ENCODE measurements around the gene GLDN. TPM values are rescaled to one million over a fixed set of nuclear protein-coding genes. Genes with fewer than 3 reads are reported as not detected.

Gene GLDN
- total RNA-seq, 3 donors from 2014 or later (not counting 1 experiment from before 2014, with no cell fraction given), result not detected

- no peak for DNase-seq
- no peaks in the 10 kb centered on the region for H3K9me3 Mint-ChIP-seq
- Histone ChIP-seq H3K36me3 (ENCODE audit: control insufficient read depth, insufficient read depth, low read length) (no peaks in the 10 kb centered on the region), H3K4me3 (ENCODE audit: low read length) (no peak overlapping the region), H3K4me1 (ENCODE audit: control insufficient read depth, insufficient read depth, low read length) (no peaks in the 10 kb centered on the region), H3K27ac (ENCODE audit: low read length) (no peak overlapping the region), H3K27me3 (ENCODE audit: control insufficient read depth, insufficient read depth, low read length) (no peaks in the 10 kb centered on the region), H3K9me3 (ENCODE audit: control insufficient read depth, insufficient read depth, low read length) (no peaks in the 10 kb centered on the region)
- intact Hi-C loops (cut with micrococcal nuclease), result no loop called here
- 73% methylated on average over 5 of the region's 7 CpGs for WGBS (ENCODE audit: insufficient coverage)
- no peaks in the 10 kb centered on the region for H3K36me3 Mint-ChIP-seq
- H3K4me1 Mint-ChIP-seq, result no peaks in the 10 kb centered on the region
- peaks cover 4% of the 10 kb centered on the region in 2 donors for H3K27me3 Mint-ChIP-seq (ENCODE audit: low read depth in 2 of 2)
- no peak overlapping the region for H3K4me3 Mint-ChIP-seq
- no peak for TF ChIP-seq CTCF (IDR thresholded peaks at IDR 0.05)
- H3K27ac Mint-ChIP-seq, result no peak overlapping the region
- no peak for ATAC-seq
Measured at GRCh38 chr15:51390241-51390965, 48.9 kb downstream of the GLDN start.

DNA sequence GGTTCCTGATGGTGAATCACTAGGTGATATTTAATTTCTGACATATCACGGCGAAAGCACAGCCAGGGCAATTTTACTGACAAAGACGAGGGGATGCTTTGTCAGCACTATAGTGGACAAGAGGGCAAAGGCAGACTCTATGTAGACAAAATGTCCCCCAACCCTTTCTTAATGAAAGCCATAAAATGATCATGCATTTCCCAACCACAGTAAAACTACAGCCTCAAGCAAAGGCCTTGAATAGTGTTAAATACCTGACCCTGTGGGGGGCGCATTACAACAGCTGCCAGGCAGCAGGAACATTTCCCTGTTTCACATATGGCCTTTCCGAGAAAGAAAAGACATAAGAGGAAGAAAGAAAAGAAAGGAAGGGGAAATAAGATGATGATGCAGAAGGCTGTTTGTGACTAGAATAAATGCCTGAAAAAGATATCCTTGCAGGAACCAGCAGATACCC lies 49.5 kb downstream of the GLDN start:
- Histone ChIP-seq H3K4me3 (ENCODE audit: low read length) (no peak overlapping the region), H3K27ac (ENCODE audit: low read length) (no peak overlapping the region), H3K4me1 (ENCODE audit: control insufficient read depth, insufficient read depth, low read length) (no peaks in the 10 kb centered on the region), H3K9me3 (ENCODE audit: control insufficient read depth, insufficient read depth, low read length) (no peaks in the 10 kb centered on the region), H3K36me3 (ENCODE audit: control insufficient read depth, insufficient read depth, low read length) (no peaks in the 10 kb centered on the region), H3K27me3 (ENCODE audit: control insufficient read depth, insufficient read depth, low read length) (no peaks in the 10 kb centered on the region)
- TF ChIP-seq CTCF (IDR thresholded peaks at IDR 0.05), result no peak
- WGBS (ENCODE audit: insufficient coverage), result 97% methylated on average over 5 of the region's 5 CpGs
- DNase-seq (no peak), ATAC-seq (no peak)
- Mint-ChIP-seq H3K36me3 (no peaks in the 10 kb centered on the region), H3K27ac (no peak overlapping the region), H3K4me1 (no peaks in the 10 kb centered on the region), H3K4me3 (no peak overlapping the region), H3K27me3 (ENCODE audit: low read depth in 2 of 2) (peaks cover 0 to 4% of the 10 kb centered on the region in 2 donors), H3K9me3 (no peaks in the 10 kb centered on the region)
- intact Hi-C loops (cut with micrococcal nuclease), result no loop called here

GRCh38 chr15:51396921-51397320 lies 55.5 kb downstream of the GLDN start:
- no peak overlapping the region for H3K4me3 Mint-ChIP-seq
- no peak for ATAC-seq
- no peak overlapping the region for H3K27ac Mint-ChIP-seq
- Histone ChIP-seq H3K36me3 (ENCODE audit: control insufficient read depth, insufficient read depth, low read length) (no peaks in the 10 kb centered on the region), H3K4me3 (ENCODE audit: low read length) (no peak overlapping the region), H3K27me3 (ENCODE audit: control insufficient read depth, insufficient read depth, low read length) (no peaks in the 10 kb centered on the region), H3K9me3 (ENCODE audit: control insufficient read depth, insufficient read depth, low read length) (no peaks in the 10 kb centered on the region), H3K27ac (ENCODE audit: low read length) (no peak overlapping the region), H3K4me1 (ENCODE audit: control insufficient read depth, insufficient read depth, low read length) (no peaks in the 10 kb centered on the region)
- DNase-seq, result no peak
- H3K36me3 Mint-ChIP-seq, result no peaks in the 10 kb centered on the region
- WGBS (ENCODE audit: insufficient coverage), result 95% methylated on average over 1 of the region's 2 CpGs
- H3K27me3 Mint-ChIP-seq (ENCODE audit: low read depth in 2 of 2), result peaks cover 1 to 6% of the 10 kb centered on the region in 2 donors
- TF ChIP-seq CTCF (IDR thresholded peaks at IDR 0.05), result no peak
- intact Hi-C loops (cut with micrococcal nuclease), result no loop called here
- H3K9me3 Mint-ChIP-seq, result no peaks in the 10 kb centered on the region
- H3K4me1 Mint-ChIP-seq, result peaks cover 0 to 4% of the 10 kb centered on the region in 2 donors

DNA sequence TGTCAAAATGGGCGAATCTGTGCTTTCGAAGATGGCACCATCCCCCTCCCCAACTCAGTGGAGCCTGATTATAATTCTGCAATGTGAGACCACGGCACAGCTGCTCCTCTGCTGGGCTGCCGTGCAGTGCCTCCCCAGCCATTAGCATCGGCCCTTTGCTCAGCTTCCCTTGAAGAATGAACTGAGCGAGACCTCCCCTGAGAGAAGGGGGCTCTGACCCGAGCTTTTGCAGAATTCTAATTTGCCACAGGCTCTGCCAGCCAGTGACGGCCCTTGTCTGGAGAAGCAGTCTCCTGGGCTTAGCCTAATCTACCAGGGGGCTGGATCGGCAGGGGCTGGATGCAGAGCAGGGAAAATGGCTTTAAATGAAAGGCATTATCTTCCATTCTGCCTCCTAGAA lies 57.2 kb downstream of the GLDN start:
- Histone ChIP-seq H3K27me3 (ENCODE audit: control insufficient read depth, insufficient read depth, low read length) (no peaks in the 10 kb centered on the region), H3K4me1 (ENCODE audit: control insufficient read depth, insufficient read depth, low read length) (no peaks in the 10 kb centered on the region), H3K27ac (ENCODE audit: low read length) (no peak overlapping the region), H3K36me3 (ENCODE audit: control insufficient read depth, insufficient read depth, low read length) (no peaks in the 10 kb centered on the region), H3K4me3 (ENCODE audit: low read length) (no peak overlapping the region), H3K9me3 (ENCODE audit: control insufficient read depth, insufficient read depth, low read length) (no peaks in the 10 kb centered on the region)
- intact Hi-C loops (cut with micrococcal nuclease), result no loop called here
- no peak overlapping the region for H3K27ac Mint-ChIP-seq
- TF ChIP-seq CTCF (IDR thresholded peaks at IDR 0.05), result no peak
- DNase-seq (no peak), ATAC-seq (no peak)
- H3K4me1 Mint-ChIP-seq, result peaks cover 0 to 5% of the 10 kb centered on the region in 2 donors
- 86% methylated on average over 9 of the region's 9 CpGs for WGBS (ENCODE audit: insufficient coverage)
- H3K36me3 Mint-ChIP-seq, result no peaks in the 10 kb centered on the region
- no peaks in the 10 kb centered on the region for H3K9me3 Mint-ChIP-seq
- H3K27me3 Mint-ChIP-seq (ENCODE audit: low read depth in 2 of 2), result peaks cover 10 to 16% of the 10 kb centered on the region in 2 donors
- H3K4me3 Mint-ChIP-seq, result no peak overlapping the region
